Measurements from ENCODE around the gene SRRD.
"Not testable (repeated sequence)": the region's sequence is repeated elsewhere in the genome, so short reads cannot be mapped to it uniquely, and the experiment has no call there.

SRRD gene

DNA sequence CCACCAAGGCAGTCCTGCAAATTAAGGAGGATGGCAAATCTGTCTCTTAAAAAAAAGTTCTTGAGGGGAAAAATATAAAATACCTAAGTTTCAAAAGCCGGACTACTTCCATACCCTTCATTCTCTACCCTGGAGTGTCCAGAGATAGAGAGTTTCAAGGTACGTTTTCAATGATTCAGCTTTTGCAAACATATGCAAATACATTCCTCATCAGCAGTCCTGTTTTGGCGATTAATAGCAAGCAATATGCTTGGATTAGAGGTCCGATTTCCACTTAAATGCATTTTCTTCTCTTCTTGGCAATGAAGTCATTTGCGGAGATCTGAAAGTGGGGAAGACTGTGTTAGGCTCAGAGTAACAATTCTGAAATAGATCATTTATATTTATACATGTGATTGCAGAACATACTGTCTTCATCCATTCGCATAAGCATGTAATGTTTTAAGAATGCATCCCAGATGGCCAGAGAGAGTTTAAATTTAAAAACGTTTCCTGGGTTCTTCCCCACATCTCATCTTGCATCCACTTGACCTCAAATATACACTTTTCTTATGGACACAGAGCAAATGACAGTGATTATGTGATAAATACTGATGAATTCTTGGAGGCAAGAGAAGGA, 42.4 kb downstream of the SRRD start:
- DNase-seq, result no peak

DNA sequence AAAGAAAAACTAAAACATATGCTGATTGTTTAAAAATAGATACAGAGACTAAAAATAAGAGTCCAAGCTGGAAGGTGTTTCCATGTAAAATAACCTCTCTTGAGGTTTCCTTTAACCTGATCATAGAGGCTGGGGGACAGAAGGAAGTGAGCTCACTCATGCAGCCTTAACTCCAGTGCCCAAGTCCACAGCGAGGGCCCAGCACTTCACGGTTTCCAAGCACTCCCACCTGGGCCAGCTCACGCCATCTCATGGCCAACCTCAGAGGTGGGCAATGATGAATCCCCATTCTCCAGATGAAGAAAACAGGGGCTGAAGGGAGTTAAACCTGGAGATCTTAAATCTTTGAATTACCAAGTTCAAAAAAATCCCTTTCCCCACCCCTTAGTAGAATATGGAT, 43.5 kb downstream of the SRRD start:
- no peak for DNase-seq

- no peak for DNase-seq
Observed at GRCh38 chr22:26527574-26528465, 44.1 kb downstream of the SRRD start.

- DNase-seq, result not testable (repeated sequence)
Observed at GRCh38 chr22:26528518-26528917, 44.8 kb downstream of the SRRD start.

DNA sequence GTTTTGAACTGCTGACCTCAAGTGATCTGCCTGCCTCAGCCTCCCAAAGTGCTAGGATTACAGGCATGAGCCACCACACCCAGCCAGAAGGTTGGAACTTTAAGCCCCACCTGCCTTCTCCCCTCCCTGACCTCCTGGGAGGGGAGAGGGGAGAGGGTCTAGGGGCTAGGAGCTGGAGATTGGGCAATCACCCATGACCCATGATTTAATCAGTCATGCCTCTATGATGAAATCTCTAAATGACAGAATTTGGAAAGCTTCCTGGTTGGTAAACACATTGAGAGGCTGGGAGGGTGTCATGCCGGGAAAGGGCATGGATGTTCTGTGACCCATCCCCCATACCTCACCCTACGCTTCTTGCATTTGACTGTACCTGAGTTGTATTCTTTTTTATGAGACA, 45.7 kb downstream of the SRRD start:
- peak; percentile 47 for DNase-seq

DNA sequence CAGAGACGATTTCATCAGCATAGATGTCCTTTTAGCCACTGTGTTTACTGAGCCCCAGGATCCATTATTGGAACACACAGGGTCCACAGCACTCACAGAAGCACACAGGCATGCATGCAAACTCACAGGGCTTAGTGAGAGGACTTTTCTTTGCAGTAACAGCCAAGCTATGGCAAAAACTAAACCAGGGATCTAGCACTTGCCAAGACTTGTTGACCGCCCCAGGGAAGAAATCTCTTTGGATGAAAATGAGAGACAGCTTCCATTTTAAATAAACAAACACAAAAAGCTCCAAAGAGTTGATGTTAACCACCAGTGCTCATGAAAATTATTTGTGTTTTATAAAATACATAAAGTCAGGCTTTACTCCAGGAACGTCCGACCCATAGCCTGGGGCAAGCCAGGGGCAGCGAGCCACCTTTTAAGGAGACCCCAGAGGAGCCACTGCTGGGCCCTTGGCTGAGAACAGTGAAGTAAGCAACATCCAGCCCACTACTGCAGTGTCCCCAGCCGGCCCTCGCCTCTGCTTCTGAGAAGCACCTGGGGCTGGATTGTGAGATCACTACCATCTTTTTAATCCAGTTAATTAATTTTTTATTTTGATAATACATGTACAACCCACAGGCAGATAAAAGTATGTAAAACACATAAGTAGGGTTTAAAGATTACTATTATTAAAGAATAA, 50.6 kb downstream of the SRRD start:
- no peak for DNase-seq

DNA sequence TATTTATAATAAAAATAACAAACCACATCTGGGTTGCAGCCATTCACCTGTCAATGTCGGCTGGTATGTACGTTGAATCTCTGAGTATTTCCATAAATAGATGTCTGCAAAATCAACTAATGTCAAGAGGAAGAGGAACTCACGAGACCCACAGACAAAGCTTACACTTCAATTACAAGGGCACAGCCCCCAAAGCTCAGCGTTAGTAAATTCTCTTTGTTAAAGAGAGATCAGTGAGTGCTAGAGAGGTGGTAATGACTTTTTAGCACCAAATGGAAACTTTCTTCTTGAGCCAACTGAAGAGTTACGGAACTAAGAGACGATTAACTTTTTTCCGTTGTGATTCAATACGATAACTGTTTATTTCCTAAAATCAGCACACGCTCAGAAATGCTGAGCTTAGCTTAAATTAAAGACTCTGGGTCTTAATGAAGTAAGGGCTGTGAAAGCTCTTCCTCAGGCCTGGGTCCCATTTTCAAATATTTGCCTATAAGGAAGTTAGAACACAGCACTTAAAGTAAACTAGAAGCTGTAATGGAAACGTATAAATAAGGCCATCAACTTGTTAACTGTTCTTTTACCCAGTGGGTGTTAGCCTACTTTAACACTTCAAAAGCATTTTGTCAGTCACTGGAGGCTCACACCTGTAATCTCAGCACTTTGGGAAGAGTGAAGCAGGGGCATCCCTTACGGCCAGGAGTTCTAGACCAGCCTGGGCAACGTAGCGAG, 51.4 kb downstream of the SRRD start:
- no peak for DNase-seq

- DNase-seq, result no peak
Observed at GRCh38 chr22:26535603-26535908, 51.9 kb downstream of the SRRD start.

GRCh38 chr22:26536056-26536761, 52.5 kb downstream of the SRRD start:
- DNase-seq, result no peak

GRCh38 chr22:26536762-26537134, 53.1 kb downstream of the SRRD start:
- no peak for DNase-seq

DNA sequence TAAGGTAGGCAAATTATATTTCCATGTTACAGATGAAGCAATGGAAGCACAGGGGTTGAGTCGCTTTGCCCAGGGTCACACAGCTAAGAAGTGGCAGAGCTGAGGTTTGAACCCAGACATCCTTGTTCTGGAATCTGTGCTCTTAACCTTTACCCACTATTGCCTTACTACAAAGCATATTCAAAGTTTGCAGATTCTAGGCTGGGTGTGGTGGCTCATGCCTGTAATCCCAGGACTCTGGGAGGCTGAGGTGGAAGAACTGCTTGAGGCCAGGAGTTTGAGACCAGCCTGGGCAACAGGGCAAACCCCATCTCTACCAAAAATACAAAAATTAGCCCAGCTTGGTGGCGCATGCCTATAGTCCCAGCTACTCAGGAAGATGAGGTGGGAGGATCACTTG, 56.4 kb downstream of the SRRD start:
- DNase-seq, result no peak

DNA sequence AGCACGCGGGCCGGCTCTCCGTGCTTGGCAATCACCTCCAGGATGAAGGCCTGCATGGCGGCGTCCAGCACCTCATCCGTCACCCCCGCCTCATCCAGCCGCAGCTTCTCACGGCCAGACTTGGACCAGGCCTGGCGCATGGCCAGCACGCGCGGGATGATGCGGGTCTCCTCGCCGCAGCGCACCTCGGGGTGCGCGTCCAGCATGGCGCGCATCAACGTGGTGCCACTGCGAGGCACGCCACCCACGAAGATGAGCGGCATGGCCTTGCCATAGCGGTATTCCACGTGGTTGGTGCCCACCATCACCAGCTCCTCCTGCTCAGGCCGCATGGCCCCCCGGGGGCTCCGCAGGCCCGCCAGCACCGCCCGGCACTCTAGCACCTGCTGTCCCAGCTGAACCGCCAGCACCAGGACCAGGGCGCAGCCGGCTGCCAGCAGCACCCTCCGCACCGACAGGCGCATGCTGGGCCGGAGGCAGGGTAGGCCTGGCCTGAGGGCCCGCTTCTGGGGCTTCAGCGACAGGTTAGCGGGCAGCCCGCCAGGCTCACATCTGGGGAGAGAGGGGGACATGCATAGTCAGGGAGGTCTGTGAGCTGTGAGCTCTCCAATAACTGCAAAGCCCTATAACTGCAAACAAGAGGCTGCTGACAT, 57.6 kb downstream of the SRRD start:
- no peak for DNase-seq

DNA sequence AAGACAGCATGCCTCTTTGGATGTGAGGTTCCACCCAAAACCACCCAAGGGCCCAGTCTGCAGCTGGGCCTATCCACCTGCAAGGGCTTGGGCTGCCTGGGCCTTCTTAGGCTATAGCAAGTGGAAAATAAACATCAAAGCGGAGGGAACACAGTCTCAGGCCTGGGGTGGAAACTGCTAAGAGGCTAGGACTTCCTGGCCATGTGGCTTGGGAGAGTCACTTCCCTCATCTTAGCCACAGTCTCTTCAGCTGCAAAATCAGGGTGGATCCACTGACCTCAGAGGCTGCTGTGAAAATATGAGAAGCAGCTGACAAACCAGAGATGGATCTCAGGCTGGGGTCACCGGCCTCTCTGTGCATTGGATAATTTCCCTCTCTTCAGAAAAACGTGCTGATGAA, 59.2 kb downstream of the SRRD start:
- no peak for DNase-seq

Measured in NCI-H1092 treated with DMSO at 0.1 percent for 48 hours (cell line).